ENCODE results near the gene VPS4A.
A peak's percentile ranks its signal among the peaks of the same experiment; 100 is the strongest.
"Not testable (repeated sequence)": the region's sequence is repeated elsewhere in the genome, so short reads cannot be mapped to it uniquely, and the experiment has no call there.

Gene VPS4A

GRCh38 chr16:69328854-69329316 lies 17.7 kb downstream of the VPS4A start:
- no peak for DNase-seq

GRCh38 chr16:69329369-69330285 lies 18.5 kb downstream of the VPS4A start:
- no peak for DNase-seq

GRCh38 chr16:69330286-69331109 lies 19.3 kb downstream of the VPS4A start, which contains the start of gene PDF:
Gene PDF (minus strand): TSS chr16:69330588. CDS start chr16:69330570, 18 bp downstream.
- DNase-seq, result peak; percentile 56

- no peak for DNase-seq
Observed at GRCh38 chr16:69334696-69335095, 23.5 kb downstream of the VPS4A start.

- DNase-seq, result no peak
Observed at GRCh38 chr16:69338557-69339288, 27.6 kb downstream of the VPS4A start.

GRCh38 chr16:69339289-69340094 lies 28.3 kb downstream of the VPS4A start, which contains the start of the genes COG8 and NIP7:
Gene COG8 (minus strand): TSS chr16:69339564. CDS start chr16:69339552, 12 bp downstream.
Gene NIP7 (plus strand): TSS chr16:69339772. CDS start chr16:69339830, 58 bp downstream.
- DNase-seq, result peak; percentile 92

GRCh38 chr16:69340095-69340644 lies 29.0 kb downstream of the VPS4A start:
- no peak for DNase-seq

- no peak for DNase-seq
Observed at GRCh38 chr16:69344171-69344570, 33.0 kb downstream of the VPS4A start.

GRCh38 chr16:69345923-69346322 lies 34.8 kb downstream of the VPS4A start:
- DNase-seq, result no peak

GRCh38 chr16:69346683-69347082 lies 35.5 kb downstream of the VPS4A start:
- no peak for DNase-seq

- no peak for DNase-seq
Observed at GRCh38 chr16:69348222-69348621, 37.1 kb downstream of the VPS4A start.

GRCh38 chr16:69349536-69349935 lies 38.4 kb downstream of the VPS4A start:
- DNase-seq, result no peak

- no peak for DNase-seq
Observed at GRCh38 chr16:69350536-69351133, 39.5 kb downstream of the VPS4A start.

- DNase-seq, result peak; percentile 68
Observed at GRCh38 chr16:69351309-69352027, 40.3 kb downstream of the VPS4A start, which contains the start of gene TMED6. Gene TMED6 (minus strand): TSS chr16:69351786. CDS start chr16:69351753, 33 bp downstream.

- DNase-seq, result not testable (repeated sequence)
Observed at GRCh38 chr16:69360070-69360469, 48.9 kb downstream of the VPS4A start.

- no peak for DNase-seq
Observed at GRCh38 chr16:69363281-69363717, 52.1 kb downstream of the VPS4A start.

- no peak for DNase-seq
Observed at GRCh38 chr16:69364088-69364487, 52.9 kb downstream of the VPS4A start.

GRCh38 chr16:69365901-69366300 lies 54.8 kb downstream of the VPS4A start:
- no peak for DNase-seq

- no peak for DNase-seq
Observed at GRCh38 chr16:69366431-69366830, 55.3 kb downstream of the VPS4A start.

GRCh38 chr16:69367980-69368379 lies 56.8 kb downstream of the VPS4A start:
- no peak for DNase-seq
